HPDE6-E6E7 (cell line): ENCODE results near the gene ZCCHC14.
"Not testable (repeated sequence)": the region's sequence is repeated elsewhere in the genome, so short reads cannot be mapped to it uniquely, and the experiment has no call there.

ENCODE experiments used
- DNase-seq: peaks from one replicate; pipeline ENCODE4 v3.0.0; 2011; ENCODE audit warnings: missing footprints; ENCODE audit errors: extremely low spot score

The ZCCHC14 gene

DNA sequence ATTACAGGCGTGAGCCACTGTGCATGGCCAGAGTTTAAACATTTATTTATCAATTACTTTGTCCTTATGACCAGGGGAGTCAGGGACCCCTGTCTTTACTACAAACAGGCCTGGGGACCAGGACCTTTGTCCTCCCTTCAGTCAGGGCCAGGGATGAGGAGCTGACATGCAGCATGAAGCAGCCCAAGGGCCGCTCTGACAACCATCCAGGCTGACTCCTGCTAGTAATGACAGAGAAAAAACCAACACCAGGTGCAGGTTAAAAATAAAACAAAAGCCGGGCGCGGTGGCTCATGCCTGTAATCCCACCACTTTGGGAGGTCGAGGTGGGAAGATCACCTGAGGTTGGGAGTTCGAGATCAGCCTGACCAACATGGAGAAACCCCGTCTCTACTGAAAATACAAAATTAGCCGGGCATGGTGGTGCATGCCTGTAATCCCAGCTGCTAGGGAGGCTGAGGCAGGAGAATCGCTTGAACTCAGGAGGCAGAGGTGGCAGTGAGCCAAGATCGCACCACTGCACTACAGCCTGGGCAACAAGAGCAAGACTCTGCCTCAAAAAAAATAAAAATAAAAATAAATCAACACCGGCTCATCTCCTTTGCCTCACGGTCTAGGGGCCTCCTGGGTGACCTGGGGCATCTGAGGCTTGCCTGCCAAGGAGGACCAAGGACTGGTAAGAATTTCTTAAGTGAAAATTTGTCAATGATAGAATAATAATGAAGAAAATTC lies 129.8 kb downstream of the ZCCHC14 start:
- DNase-seq, result not testable (repeated sequence)

DNA sequence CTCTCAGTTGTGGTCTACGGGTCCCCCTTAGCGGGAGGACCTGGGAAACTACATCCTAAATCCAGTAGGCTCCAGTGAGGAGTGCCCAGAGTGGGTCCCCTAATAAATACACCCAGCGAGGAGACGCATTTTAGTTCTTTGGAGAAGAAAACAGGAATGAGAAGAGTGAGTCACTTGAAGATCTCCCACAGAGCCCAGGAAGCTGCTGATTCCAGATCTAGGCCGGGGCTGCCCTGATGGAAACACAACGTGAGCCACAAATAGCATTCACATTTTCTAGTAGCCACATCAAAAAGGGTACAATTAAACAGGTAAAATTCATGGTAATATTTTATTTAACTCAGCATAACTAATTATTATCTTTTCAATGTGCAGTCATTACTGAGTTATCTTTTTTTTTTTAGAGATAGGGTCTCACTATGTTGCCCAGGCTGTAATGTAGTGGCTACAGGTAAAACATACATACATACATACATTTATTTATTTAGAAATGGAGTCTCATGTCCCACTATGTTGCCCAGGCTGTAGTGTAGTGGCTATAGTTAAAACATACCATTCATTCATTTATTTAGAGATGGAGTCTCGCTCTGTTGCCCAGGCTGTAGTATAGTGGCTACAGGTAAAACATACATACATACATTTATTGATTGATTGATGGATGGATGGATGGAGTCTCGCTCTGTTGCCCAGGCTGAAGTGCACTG lies 130.8 kb downstream of the ZCCHC14 start:
- no peak for DNase-seq

DNA sequence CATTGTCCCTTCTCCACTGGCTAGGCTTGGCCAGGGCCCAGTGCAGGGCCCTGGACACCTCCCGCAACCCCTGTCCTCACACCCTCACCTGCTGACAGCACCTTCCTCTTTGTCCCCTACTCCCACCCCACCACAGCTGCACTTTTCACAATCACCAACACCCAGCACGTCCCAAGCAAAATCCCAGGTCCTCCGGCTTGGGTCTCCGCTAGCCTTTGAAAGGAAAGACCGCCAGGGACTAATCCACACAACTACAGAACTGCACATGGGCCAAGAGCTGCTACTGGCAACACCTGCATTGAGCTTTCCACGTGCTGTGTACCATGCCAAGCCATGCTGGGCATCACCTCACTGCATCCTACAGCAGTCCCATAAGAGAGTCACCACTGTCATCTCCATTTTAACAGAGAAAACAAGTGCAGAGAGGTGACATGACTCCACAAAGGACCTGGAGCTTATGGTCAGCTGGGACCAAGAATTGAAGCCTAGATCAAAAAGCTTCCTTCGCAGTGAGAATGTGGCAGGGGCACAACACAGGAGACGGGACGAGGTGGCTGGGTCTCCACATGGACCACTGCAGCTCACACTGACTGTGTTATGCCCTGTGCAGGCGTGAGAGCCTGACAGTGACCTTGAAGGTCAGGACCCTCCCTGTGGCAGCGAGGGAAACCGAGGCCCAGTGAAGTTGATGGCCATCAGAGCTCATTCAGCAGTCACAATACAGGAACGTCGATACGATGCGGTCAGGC lies 131.8 kb downstream of the ZCCHC14 start:
- no peak for DNase-seq

DNA sequence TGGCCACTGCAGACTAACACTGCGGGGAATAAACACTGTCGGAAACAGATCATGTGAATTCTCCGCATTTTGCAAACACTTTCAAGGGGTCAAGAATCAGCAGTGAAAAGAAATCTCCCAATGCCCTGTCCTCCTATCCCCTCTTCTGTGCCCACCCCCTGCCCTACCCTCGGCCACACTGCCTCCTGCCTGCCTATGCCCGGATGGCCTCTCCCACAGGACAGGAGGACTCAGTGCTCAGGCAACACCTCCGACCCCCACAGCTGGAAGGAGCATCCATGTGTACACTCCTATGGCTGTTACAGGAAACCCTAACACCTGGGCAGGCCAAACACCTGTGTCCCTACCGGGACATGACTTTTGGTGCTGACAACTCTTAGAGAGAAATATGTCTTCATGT lies 133.7 kb downstream of the ZCCHC14 start:
- DNase-seq, result no peak

DNA sequence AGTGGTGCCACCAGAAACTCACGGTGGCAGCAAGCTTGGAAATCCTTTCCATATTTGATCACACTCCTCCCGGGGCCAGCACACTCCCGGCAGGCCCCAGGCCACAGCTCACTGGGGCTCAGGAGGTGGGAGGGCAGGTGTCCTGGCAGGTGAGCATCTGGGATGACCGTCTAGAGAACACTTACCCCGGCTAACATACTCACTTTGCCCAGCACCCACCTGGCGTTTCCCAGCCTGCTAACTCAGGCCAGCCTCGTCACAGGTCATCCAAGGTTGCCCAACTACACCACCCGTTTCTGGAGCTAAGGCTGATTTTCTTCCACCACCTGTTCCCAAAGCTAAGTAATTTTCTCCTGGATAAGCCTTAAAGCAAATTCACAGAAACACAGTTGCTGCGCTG lies 134.1 kb downstream of the ZCCHC14 start:
- no peak for DNase-seq

DNA sequence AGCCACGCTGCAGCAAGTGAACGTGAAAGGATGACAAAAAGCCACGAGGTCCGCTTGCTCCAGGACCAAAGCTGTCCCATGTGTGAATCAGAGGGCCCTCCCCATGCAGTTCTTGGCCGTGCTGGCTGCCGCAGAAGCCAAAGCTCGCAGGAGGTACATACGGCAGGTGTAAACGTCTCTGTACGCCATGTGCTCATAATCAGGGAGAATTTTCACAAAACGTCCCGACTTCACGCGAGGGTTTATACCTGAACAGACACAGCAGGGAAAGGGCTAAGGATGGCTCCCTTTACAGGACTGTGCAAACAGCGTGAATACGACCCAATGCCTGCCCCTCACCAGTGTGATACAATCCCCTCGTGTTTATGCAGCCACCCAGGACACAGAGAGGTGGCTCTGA lies 134.6 kb downstream of the ZCCHC14 start:
- DNase-seq, result no peak

DNA sequence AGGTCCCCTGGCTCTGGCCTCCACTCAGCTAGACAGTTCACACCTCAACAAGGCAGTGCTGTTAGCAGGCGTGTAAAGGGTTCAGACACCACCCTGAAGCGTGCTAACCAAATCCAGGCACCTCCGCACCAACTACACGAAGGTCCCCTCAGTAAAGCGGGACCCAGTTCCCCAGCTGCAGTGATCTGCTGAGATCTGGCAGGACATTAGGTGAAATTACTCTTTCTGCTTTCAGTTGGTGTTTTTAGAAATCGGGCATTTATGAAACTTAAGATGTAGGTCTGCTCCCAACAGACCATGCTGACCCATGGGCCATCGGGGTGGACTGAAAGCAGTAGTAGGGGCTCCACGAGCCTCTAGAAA lies 136.4 kb downstream of the ZCCHC14 start:
- no peak for DNase-seq
